ENCODE data around the gene KCNH2. TPM values are rescaled to one million over a fixed set of nuclear protein-coding genes. Genes with fewer than 3 reads are reported as not detected.

The KCNH2 gene
- total RNA-seq, 1 donor, result not detected

- Histone ChIP-seq H3K9me3 (ENCODE audit: low read depth, low read length) (no peaks in the 10 kb centered on the region), H4K20me1 (ENCODE audit: insufficient read depth, low read length) (no peaks in the 10 kb centered on the region), H3K4me2 (ENCODE audit: insufficient read depth, low read length) (no peak overlapping the region), H3K27ac (ENCODE audit: low read depth, low read length) (no peak overlapping the region), H3K4me3 (ENCODE audit: insufficient read depth, low read length) (no peak overlapping the region), H3K36me3 (ENCODE audit: insufficient read depth, low read length) (no peaks in the 10 kb centered on the region), H3K4me1 (ENCODE audit: insufficient read depth, low read length) (peaks cover 4% of the 10 kb centered on the region), H2AFZ (ENCODE audit: low read length) (peak overlapping the region; percentile 74), H3K27me3 (ENCODE audit: insufficient read depth, low read length) (peaks cover under 1% of the 10 kb centered on the region), H3K79me2 (ENCODE audit: insufficient read depth, low read length) (no peaks in the 10 kb centered on the region)
- peak; percentile 94 for DNase-seq (ENCODE audit: insufficient read length, low spot score, missing footprints)
- peak; percentile 49 for TF ChIP-seq CTCF (IDR thresholded peaks at IDR 0.05; ENCODE audit: extremely low read depth, low read depth, low read length)
Observed at GRCh38 chr7:151008511-151009323, 30.6 kb upstream of the KCNH2 start.

GRCh38 chr7:151008143-151008510 is 30.0 kb upstream of the KCNH2 start:
- no peak overlapping the region for H3K4me2 ChIP-seq (ENCODE audit: insufficient read depth, low read length)
- no peak for TF ChIP-seq CTCF (IDR thresholded peaks at IDR 0.05; ENCODE audit: extremely low read depth, low read depth, low read length)
- DNase-seq (ENCODE audit: insufficient read length, low spot score, missing footprints), result peak; percentile 81

GRCh38 chr7:151007469-151007898 is 29.4 kb upstream of the KCNH2 start:
- no peaks in the 10 kb centered on the region for H3K4me1 ChIP-seq (ENCODE audit: insufficient read depth, low read length)
- H3K27ac ChIP-seq (ENCODE audit: low read depth, low read length), result no peak overlapping the region
- no peak for TF ChIP-seq CTCF (IDR thresholded peaks at IDR 0.05; ENCODE audit: extremely low read depth, low read depth, low read length)

More at GRCh38 chr7:151008143-151008510, 30.0 kb upstream of the KCNH2 start:
- Histone ChIP-seq H3K4me3 (ENCODE audit: insufficient read depth, low read length) (no peak overlapping the region), H3K27me3 (ENCODE audit: insufficient read depth, low read length) (no peaks in the 10 kb centered on the region), H3K36me3 (ENCODE audit: insufficient read depth, low read length) (no peaks in the 10 kb centered on the region), H3K79me2 (ENCODE audit: insufficient read depth, low read length) (no peaks in the 10 kb centered on the region), H3K9me3 (ENCODE audit: low read depth, low read length) (no peaks in the 10 kb centered on the region), H2AFZ (ENCODE audit: low read length) (no peak overlapping the region), H3K4me1 (ENCODE audit: insufficient read depth, low read length) (peaks cover under 1% of the 10 kb centered on the region), H3K27ac (ENCODE audit: low read depth, low read length) (no peak overlapping the region), H4K20me1 (ENCODE audit: insufficient read depth, low read length) (no peaks in the 10 kb centered on the region)

GRCh38 chr7:151006590-151007300 is 28.6 kb upstream of the KCNH2 start:
- Histone ChIP-seq H3K4me3 (ENCODE audit: insufficient read depth, low read length) (no peak overlapping the region), H3K27ac (ENCODE audit: low read depth, low read length) (no peak overlapping the region), H3K79me2 (ENCODE audit: insufficient read depth, low read length) (no peaks in the 10 kb centered on the region)

More at GRCh38 chr7:151007469-151007898, 29.4 kb upstream of the KCNH2 start:
- Histone ChIP-seq H2AFZ (ENCODE audit: low read length) (no peak overlapping the region), H3K79me2 (ENCODE audit: insufficient read depth, low read length) (no peaks in the 10 kb centered on the region), H3K4me2 (ENCODE audit: insufficient read depth, low read length) (no peak overlapping the region), H3K36me3 (ENCODE audit: insufficient read depth, low read length) (no peaks in the 10 kb centered on the region), H4K20me1 (ENCODE audit: insufficient read depth, low read length) (no peaks in the 10 kb centered on the region), H3K27me3 (ENCODE audit: insufficient read depth, low read length) (no peaks in the 10 kb centered on the region), H3K4me3 (ENCODE audit: insufficient read depth, low read length) (no peak overlapping the region), H3K9me3 (ENCODE audit: low read depth, low read length) (no peaks in the 10 kb centered on the region)
- DNase-seq (ENCODE audit: insufficient read length, low spot score, missing footprints), result peak; percentile 86

More at GRCh38 chr7:151006590-151007300, 28.6 kb upstream of the KCNH2 start:
- Histone ChIP-seq H3K4me1 (ENCODE audit: insufficient read depth, low read length) (no peaks in the 10 kb centered on the region), H4K20me1 (ENCODE audit: insufficient read depth, low read length) (no peaks in the 10 kb centered on the region), H3K36me3 (ENCODE audit: insufficient read depth, low read length) (no peaks in the 10 kb centered on the region), H3K27me3 (ENCODE audit: insufficient read depth, low read length) (no peaks in the 10 kb centered on the region), H2AFZ (ENCODE audit: low read length) (no peak overlapping the region), H3K4me2 (ENCODE audit: insufficient read depth, low read length) (no peak overlapping the region), H3K9me3 (ENCODE audit: low read depth, low read length) (no peaks in the 10 kb centered on the region)
- no peak for TF ChIP-seq CTCF (IDR thresholded peaks at IDR 0.05; ENCODE audit: extremely low read depth, low read depth, low read length)
- DNase-seq (ENCODE audit: insufficient read length, low spot score, missing footprints), result peak; percentile 85

All from osteoblast (primary cell).